Coronary artery (tissue), 2 donors: ENCODE results near the gene DMP1.

Source experiments
- DNase-seq: peaks from one replicate; pipeline ENCODE4 v3.0.0-alpha.2; 2017; ENCODE audit warnings: low spot score
- H3K27ac ChIP-seq, 2 donors: fragments of 200-600 bp; sonication (generic); one replicate each; pipeline ENCODE4 v1.5.1; 2016 to 2019
- H3K4me3 ChIP-seq: fragments of 200-600 bp; sonication (generic); 2 replicates; pipeline ENCODE4 v1.5.1; 2016; ENCODE audit warnings: mild to moderate bottlenecking, moderate library complexity
- TF ChIP-seq, protein P1 (sequence below): fragments of 200-600 bp; sonication (generic); IDR thresholded peaks from one replicate; pipeline ENCODE4 v1.5.1; 2019; ENCODE audit warnings: antibody characterized with exemption

DMP1 gene

DNA sequence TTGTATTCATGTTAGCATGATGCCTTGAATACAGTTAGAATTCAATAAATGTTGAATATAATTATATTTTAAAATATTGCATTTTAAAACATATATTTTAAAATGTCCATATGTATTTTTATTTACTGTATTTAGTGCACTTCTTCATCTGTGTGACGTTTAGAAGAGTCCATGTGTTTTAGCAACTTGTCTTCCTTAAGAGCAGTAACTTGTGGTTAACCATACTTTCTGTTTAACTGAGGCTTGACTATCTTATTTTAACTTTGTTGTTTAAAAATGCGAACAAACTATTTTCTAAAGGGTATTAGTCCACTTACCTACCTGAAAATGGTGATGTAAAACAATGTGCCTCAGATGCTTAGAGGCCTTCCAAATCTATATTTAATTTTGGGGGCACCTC is 858 bp downstream of the DMP1 start:
- TF ChIP-seq, protein P1, sequence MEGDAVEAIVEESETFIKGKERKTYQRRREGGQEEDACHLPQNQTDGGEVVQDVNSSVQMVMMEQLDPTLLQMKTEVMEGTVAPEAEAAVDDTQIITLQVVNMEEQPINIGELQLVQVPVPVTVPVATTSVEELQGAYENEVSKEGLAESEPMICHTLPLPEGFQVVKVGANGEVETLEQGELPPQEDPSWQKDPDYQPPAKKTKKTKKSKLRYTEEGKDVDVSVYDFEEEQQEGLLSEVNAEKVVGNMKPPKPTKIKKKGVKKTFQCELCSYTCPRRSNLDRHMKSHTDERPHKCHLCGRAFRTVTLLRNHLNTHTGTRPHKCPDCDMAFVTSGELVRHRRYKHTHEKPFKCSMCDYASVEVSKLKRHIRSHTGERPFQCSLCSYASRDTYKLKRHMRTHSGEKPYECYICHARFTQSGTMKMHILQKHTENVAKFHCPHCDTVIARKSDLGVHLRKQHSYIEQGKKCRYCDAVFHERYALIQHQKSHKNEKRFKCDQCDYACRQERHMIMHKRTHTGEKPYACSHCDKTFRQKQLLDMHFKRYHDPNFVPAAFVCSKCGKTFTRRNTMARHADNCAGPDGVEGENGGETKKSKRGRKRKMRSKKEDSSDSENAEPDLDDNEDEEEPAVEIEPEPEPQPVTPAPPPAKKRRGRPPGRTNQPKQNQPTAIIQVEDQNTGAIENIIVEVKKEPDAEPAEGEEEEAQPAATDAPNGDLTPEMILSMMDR = no peak
- no peak for DNase-seq
- no peak overlapping the region for H3K27ac ChIP-seq
- no peak overlapping the region for H3K4me3 ChIP-seq

DNA sequence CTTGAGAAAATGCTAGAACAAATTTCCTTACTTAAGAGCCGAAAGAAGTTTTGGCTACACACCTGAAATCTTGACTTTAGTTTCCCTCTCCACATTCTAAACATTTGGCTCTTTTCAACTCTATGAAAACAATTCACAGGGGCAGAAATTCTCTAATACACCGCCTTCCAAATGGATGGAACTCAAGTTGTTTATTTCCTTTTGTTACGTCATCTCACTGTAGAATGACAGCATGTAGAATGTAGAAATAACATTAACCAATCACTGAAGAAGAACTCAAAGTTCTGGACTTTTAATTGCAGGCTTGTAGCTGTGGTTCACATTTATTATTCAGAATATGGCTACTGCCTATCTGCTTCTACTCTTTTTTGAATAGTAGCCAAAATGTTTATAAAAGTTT is 1.9 kb downstream of the DMP1 start:
- no peak overlapping the region for H3K4me3 ChIP-seq
- H3K27ac ChIP-seq = no peak overlapping the region
- TF ChIP-seq, protein P1 = no peak
- no peak for DNase-seq

DNA sequence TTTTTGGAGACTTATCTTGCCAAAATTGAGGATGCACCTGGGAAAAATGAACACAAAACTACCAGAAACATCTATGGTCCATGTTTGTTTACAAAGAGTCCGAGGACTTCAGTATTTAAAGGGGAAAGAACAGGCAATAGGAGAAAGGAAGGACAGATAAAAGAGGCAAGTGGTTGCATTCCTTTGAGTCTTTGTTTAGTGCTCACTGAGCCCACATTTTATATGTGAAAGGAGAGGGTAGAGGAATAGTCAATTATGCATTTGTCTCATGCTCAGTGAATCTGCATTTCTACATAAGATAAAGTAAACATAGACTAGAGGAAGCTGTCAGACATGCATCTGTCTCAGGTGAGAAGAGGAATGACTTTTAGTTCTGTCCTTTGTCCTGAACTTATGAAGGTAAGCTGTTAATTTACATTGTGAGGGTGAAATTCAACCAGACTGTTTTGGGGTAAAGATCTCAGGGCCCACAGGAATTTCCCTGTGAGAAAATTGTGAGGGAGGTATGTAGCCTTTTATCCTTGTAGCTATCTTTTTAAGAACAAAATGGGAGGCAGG is 4.5 kb downstream of the DMP1 start:
- H3K27ac ChIP-seq = no peak overlapping the region
- DNase-seq = no peak
- no peak overlapping the region for H3K4me3 ChIP-seq
- TF ChIP-seq, protein P1 = no peak

DNA sequence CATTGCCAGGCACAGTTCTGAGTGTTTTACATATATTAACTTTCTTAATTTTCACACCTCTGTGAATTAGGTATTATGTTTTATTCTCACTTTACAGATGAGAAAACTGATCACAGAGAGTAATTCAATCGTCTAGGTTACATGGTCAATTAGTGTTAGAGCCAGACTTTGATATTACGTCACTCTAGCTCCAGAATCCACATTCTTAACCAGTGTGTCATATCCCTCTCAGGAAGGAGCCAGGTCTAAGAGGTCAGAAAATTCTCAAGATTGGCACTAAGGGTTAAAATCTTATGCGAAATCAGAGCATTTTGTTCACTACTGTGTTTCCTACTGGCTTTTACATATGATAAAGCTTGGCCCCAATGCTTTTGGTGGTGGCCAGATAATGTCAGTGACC is 7.4 kb downstream of the DMP1 start:
- DNase-seq = no peak
- TF ChIP-seq, protein P1 = no peak
- Histone ChIP-seq H3K4me3 (no peak overlapping the region), H3K27ac (no peak overlapping the region)

DNA sequence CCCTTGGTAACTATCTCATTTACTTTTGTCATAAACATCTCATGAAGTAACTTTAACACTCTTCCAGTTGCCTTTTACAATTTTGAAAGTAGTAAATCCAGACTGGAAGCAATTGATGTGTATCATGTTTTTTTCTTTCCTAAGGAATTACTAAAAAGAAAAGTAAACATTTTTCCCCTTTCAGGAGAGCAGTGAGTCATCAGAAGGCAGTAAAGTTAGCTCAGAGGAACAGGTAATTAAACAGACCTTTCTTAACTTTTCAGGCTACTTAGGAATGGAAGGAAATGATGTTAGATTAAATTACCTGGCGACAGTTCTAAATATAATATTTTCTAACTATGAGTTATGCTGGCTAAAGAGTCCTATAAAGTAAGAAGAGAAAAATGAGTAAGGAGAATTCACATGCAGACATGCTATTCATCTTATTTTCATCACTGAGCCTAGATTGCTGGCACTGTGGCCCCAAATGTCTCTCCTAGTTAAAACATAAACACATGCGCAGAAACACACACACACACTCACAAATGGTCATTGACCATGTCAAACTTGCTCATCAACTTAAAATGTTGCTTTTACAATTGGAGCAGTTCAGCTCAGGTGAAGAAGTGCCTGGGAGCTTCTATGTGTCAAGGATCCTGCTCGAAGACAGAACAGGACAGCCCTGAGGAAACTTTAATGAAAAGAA is 9.3 kb downstream of the DMP1 start:
- DNase-seq = no peak
- Histone ChIP-seq H3K4me3 (no peak overlapping the region), H3K27ac (no peak overlapping the region)
- TF ChIP-seq, protein P1 = no peak

DNA sequence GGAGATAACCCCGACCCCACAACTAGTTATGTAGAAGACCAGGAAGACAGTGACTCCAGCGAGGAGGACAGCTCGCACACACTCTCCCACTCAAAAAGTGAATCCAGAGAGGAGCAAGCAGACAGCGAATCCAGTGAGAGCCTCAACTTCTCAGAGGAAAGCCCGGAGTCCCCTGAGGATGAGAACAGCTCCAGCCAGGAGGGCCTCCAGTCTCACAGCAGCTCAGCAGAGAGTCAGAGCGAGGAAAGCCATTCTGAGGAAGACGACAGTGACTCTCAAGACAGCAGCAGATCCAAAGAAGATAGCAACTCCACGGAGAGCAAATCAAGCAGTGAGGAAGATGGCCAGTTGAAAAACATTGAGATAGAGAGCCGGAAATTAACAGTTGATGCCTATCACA is 12.8 kb downstream of the DMP1 start:
- TF ChIP-seq, protein P1 = no peak
- Histone ChIP-seq H3K27ac (no peak overlapping the region), H3K4me3 (no peak overlapping the region)
- DNase-seq = no peak

DNA sequence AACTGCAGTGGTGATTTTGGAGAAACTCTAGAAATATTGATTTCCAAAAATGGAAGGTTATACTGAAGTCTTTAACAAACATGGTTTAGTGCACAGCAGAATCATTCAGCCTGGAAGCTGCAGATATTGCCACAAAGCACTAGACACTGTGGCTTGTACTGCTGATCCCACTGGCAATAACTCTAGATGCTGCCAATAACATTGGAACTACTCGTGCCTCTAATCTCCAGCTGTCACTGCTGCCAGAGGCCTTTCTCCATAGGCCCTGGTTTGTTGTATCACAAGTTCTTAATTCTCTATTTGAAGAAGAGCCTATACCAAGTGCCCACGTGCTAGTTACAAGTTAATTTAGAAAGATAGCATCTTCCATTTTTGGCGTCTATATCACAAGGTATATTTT is 19.3 kb downstream of the DMP1 start:
- Histone ChIP-seq H3K4me3 (no peak overlapping the region), H3K27ac (no peak overlapping the region)
- DNase-seq = no peak
- TF ChIP-seq, protein P1 = no peak
